WTC11 (cell line): ENCODE data around the gene C1orf146.

Experiments
- IRF2 ChIP-seq: sonication (generic); formaldehyde crosslinking; IDR thresholded peaks from 2 replicates; pipeline ENCODE4 v1.8.0; 2022; ENCODE audit warnings: low read depth, missing genetic modification reagents, borderline replicate concordance
- NFE2L1 ChIP-seq: sonication (generic); formaldehyde crosslinking; IDR thresholded peaks from 2 replicates; pipeline ENCODE4 v1.8.1; 2023; ENCODE audit warnings: missing genetic modification reagents
- NFYB ChIP-seq: sonication (generic); formaldehyde crosslinking; conservative IDR thresholded peaks from 2 replicates; pipeline ENCODE4 v1.8.0; 2022; ENCODE audit warnings: low read depth, missing genetic modification reagents
- NR3C1 ChIP-seq: sonication (generic); formaldehyde crosslinking; conservative IDR thresholded peaks from 2 replicates; pipeline ENCODE4 v1.8.1; 2023; ENCODE audit warnings: low read depth, mild to moderate bottlenecking, missing genetic modification reagents
- ZNF232 ChIP-seq: sonication (generic); formaldehyde crosslinking; IDR thresholded peaks from 2 replicates; pipeline ENCODE4 v1.8.0; 2022; ENCODE audit warnings: mild to moderate bottlenecking, missing genetic modification reagents
- TF ChIP-seq, protein P1 (sequence below): fragments of 200-600 bp; IDR thresholded peaks from 2 replicates; pipeline ENCODE4 v1.8.0; 2022; ENCODE audit warnings: antibody characterized with exemption
- TF ChIP-seq, protein P2 (sequence below): sonication (generic); formaldehyde crosslinking; IDR thresholded peaks from 2 replicates; pipeline ENCODE4 v1.8.1; 2023; ENCODE audit warnings: mild to moderate bottlenecking, missing genetic modification reagents, moderate library complexity

DNA sequence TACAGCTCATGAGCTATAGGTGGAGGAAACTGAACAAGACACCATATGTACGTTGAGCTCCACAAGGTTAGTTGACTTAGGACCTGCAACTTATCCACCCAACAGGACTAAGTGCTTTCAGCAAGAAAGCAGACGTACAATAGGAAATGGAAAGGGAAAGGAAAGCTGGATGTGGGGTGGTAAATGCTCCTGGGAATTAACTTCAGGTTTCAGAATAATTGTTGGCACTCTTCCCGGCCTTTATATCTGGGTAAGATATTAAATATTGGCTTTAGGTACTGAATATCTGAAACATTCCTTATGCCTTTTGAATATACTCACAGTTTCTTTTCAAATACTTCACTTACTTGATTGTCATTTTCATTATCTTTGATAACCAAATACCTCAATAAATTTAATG is 44.8 kb downstream of the C1orf146 start:
- no peak for TF ChIP-seq ZNF232 (CRISPR knock-in tag)
- TF ChIP-seq, protein P1, sequence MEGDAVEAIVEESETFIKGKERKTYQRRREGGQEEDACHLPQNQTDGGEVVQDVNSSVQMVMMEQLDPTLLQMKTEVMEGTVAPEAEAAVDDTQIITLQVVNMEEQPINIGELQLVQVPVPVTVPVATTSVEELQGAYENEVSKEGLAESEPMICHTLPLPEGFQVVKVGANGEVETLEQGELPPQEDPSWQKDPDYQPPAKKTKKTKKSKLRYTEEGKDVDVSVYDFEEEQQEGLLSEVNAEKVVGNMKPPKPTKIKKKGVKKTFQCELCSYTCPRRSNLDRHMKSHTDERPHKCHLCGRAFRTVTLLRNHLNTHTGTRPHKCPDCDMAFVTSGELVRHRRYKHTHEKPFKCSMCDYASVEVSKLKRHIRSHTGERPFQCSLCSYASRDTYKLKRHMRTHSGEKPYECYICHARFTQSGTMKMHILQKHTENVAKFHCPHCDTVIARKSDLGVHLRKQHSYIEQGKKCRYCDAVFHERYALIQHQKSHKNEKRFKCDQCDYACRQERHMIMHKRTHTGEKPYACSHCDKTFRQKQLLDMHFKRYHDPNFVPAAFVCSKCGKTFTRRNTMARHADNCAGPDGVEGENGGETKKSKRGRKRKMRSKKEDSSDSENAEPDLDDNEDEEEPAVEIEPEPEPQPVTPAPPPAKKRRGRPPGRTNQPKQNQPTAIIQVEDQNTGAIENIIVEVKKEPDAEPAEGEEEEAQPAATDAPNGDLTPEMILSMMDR, result no peak
- no peak for TF ChIP-seq IRF2 (CRISPR knock-in tag)
- TF ChIP-seq NFE2L1 (CRISPR knock-in tag), result no peak
- no peak for TF ChIP-seq NFYB (CRISPR knock-in tag)
- TF ChIP-seq NR3C1 (CRISPR knock-in tag), result no peak
- TF ChIP-seq, protein P2, sequence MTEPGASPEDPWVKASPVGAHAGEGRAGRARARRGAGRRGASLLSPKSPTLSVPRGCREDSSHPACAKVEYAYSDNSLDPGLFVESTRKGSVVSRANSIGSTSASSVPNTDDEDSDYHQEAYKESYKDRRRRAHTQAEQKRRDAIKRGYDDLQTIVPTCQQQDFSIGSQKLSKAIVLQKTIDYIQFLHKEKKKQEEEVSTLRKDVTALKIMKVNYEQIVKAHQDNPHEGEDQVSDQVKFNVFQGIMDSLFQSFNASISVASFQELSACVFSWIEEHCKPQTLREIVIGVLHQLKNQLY, result no peak
